ENCODE measurements around the gene MATCAP1. TPM values are rescaled to one million over a fixed set of nuclear protein-coding genes. Genes with fewer than 3 reads are reported as not detected.
A peak's percentile ranks its signal among the peaks of the same experiment; 100 is the strongest.

Gene MATCAP1
- total and polyA plus RNA-seq, 2 of the 13 experiments (the other 11 are each of a cell fraction or from before 2014, with no cell fraction given): 11.2 to 24.5 TPM

- TF ChIP-seq ARID4A (CRISPR knock-in tag; IDR thresholded peaks at IDR 0.05; ENCODE audit: borderline replicate concordance): peak; percentile 95
- TF ChIP-seq E2F5 (CRISPR knock-in tag; conservative IDR thresholded peaks at IDR 0.05): peak; percentile 86
- peak; percentile 85 for TF ChIP-seq THAP11 (CRISPR knock-in tag; IDR thresholded peaks at IDR 0.05)
- peak in 1 of 2 experiments; percentile 99; a peak in 2 of 4 replicates for TF ChIP-seq REST (IDR thresholded peaks at IDR 0.05; ENCODE audit: borderline replicate concordance in 1 of 2, low read depth in 1 of 2, low read length in 2 of 2)
- no peak for TF ChIP-seq RFX5 (IDR thresholded peaks at IDR 0.05; ENCODE audit: low read depth, low read length)
- 0 out of 2 replicates have a peak, but pooled peaks have one; percentile 73 for TF ChIP-seq ZNF414 (CRISPR knock-in tag; IDR thresholded peaks at IDR 0.05)
- no peak; the same call in 1 of the 2 replicates for TF ChIP-seq IRX3 (CRISPR knock-in tag; IDR thresholded peaks at IDR 0.05; ENCODE audit: borderline replicate concordance, low read depth)
- no peak for TF ChIP-seq PCBP2 (optimal IDR thresholded peaks at IDR 0.05; ENCODE audit: low read depth, low read length, poor library complexity, severe bottlenecking)
- TF ChIP-seq HIVEP1 (CRISPR knock-in tag; IDR thresholded peaks at IDR 0.05): peak; percentile 89
- peak; percentile 94 for TF ChIP-seq ARNT2 (CRISPR knock-in tag; IDR thresholded peaks at IDR 0.05; ENCODE audit: low read depth)
- TF ChIP-seq CENPX (CRISPR knock-in tag; IDR thresholded peaks at IDR 0.05): no peak
- TF ChIP-seq ZNF335 (CRISPR knock-in tag; IDR thresholded peaks at IDR 0.05): 0 out of 2 replicates have a peak, but pooled peaks have one; percentile 72
- TF ChIP-seq ZNF784 (CRISPR knock-in tag; IDR thresholded peaks at IDR 0.05; ENCODE audit: borderline replicate concordance): peak; percentile 48; the same call in 1 of the 2 replicates
- no peak for TF ChIP-seq FOXP1 (IDR thresholded peaks at IDR 0.05)
- no peak for TF ChIP-seq FOXP1 (CRISPR knock-in tag; IDR thresholded peaks at IDR 0.05)
- 0 out of 2 replicates have a peak, but pooled peaks have one; percentile 87 for TF ChIP-seq RELA (CRISPR knock-in tag; IDR thresholded peaks at IDR 0.05)
These were observed 1.4 kb upstream of the MATCAP1 start (continued) for GRCh38 chr16:67184995-67185650.

Data from HepG2 (cell line).